HL-60 (cell line): Measurements from ENCODE around the gene SLC51B.

Source experiments
- DNase-seq, 2 experiments: peaks; one replicate each; pipeline ENCODE4 v3.0.0-alpha.2; 2010 to 2020; ENCODE audit warnings: low read depth in 1 of 2, low spot score in 1 of 2
- H3K27ac ChIP-seq: fragments of 250-450 bp; sonication (Bioruptor Pico); replicated peaks from 2 replicates; pipeline ENCODE4 v1.5.1; 2020; ENCODE audit warnings: mild to moderate bottlenecking, moderate library complexity
- H3K27me3 ChIP-seq: fragments of 250-450 bp; sonication (Bioruptor Pico); 2 replicates; pipeline ENCODE4 v1.5.1; 2021; ENCODE audit warnings: mild to moderate bottlenecking, moderate library complexity; ENCODE audit not compliant: insufficient read depth, poor library complexity, severe bottlenecking
- H3K4me3 ChIP-seq: replicated peaks from 2 replicates; pipeline ENCODE4 v1.5.1; 2011; ENCODE audit warnings: mild to moderate bottlenecking, control low read depth, low read length; ENCODE audit not compliant: insufficient read depth
- GABPA ChIP-seq: IDR thresholded peaks from 2 replicates; pipeline ENCODE4 v1.6.1; 2012; ENCODE audit warnings: low read depth
- POLR2AphosphoS5 ChIP-seq: IDR thresholded peaks from 2 replicates; pipeline ENCODE4 v1.6.1; 2012; ENCODE audit warnings: low read depth
- SPI1 ChIP-seq: IDR thresholded peaks from 2 replicates; pipeline ENCODE4 v1.6.1; 2012; ENCODE audit warnings: low read depth, mild to moderate bottlenecking, borderline replicate concordance
- TF ChIP-seq, protein P1 (sequence below): IDR thresholded peaks from 2 replicates; pipeline ENCODE4 v1.6.1; 2012; ENCODE audit warnings: low read depth; ENCODE audit not compliant: insufficient replicate concordance
- TF ChIP-seq, protein P2 (sequence below): IDR thresholded peaks from one replicate; pipeline ENCODE4 v1.5.1; 2011; ENCODE audit warnings: low read length, control low read depth, inconsistent platforms; ENCODE audit not compliant: insufficient read depth

Gene SLC51B

DNA sequence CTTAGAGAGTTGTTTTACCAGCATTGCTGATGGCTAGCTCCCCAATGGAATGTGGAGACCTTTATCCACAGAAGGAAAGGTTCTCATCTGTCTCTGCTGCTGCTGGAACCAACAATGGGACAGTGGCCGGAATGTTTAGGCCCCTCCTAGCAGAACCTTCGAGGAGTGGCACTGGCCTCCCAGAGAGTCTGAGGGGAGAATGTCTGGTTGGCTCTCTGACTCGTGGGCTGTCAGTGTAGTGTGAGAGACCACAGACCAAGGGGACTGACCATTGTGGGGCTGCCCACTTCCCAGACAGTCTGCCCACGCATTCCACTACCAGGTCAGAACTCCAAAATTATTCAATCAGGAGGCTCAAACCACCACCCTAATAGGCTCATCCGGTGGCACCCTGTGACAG, 17.5 kb downstream of the SLC51B start:
- no peak overlapping the region for H3K4me3 ChIP-seq
- H3K27ac ChIP-seq = no peak overlapping the region
- TF ChIP-seq SPI1 (no peak), POLR2AphosphoS5 (no peak), GABPA (no peak)
- TF ChIP-seq, protein P1, sequence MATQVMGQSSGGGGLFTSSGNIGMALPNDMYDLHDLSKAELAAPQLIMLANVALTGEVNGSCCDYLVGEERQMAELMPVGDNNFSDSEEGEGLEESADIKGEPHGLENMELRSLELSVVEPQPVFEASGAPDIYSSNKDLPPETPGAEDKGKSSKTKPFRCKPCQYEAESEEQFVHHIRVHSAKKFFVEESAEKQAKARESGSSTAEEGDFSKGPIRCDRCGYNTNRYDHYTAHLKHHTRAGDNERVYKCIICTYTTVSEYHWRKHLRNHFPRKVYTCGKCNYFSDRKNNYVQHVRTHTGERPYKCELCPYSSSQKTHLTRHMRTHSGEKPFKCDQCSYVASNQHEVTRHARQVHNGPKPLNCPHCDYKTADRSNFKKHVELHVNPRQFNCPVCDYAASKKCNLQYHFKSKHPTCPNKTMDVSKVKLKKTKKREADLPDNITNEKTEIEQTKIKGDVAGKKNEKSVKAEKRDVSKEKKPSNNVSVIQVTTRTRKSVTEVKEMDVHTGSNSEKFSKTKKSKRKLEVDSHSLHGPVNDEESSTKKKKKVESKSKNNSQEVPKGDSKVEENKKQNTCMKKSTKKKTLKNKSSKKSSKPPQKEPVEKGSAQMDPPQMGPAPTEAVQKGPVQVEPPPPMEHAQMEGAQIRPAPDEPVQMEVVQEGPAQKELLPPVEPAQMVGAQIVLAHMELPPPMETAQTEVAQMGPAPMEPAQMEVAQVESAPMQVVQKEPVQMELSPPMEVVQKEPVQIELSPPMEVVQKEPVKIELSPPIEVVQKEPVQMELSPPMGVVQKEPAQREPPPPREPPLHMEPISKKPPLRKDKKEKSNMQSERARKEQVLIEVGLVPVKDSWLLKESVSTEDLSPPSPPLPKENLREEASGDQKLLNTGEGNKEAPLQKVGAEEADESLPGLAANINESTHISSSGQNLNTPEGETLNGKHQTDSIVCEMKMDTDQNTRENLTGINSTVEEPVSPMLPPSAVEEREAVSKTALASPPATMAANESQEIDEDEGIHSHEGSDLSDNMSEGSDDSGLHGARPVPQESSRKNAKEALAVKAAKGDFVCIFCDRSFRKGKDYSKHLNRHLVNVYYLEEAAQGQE = no peak
- TF ChIP-seq, protein P2, sequence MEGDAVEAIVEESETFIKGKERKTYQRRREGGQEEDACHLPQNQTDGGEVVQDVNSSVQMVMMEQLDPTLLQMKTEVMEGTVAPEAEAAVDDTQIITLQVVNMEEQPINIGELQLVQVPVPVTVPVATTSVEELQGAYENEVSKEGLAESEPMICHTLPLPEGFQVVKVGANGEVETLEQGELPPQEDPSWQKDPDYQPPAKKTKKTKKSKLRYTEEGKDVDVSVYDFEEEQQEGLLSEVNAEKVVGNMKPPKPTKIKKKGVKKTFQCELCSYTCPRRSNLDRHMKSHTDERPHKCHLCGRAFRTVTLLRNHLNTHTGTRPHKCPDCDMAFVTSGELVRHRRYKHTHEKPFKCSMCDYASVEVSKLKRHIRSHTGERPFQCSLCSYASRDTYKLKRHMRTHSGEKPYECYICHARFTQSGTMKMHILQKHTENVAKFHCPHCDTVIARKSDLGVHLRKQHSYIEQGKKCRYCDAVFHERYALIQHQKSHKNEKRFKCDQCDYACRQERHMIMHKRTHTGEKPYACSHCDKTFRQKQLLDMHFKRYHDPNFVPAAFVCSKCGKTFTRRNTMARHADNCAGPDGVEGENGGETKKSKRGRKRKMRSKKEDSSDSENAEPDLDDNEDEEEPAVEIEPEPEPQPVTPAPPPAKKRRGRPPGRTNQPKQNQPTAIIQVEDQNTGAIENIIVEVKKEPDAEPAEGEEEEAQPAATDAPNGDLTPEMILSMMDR = no peak
- no peak for DNase-seq
- H3K27me3 ChIP-seq = peaks cover 19% of the 10 kb centered on the region

DNA sequence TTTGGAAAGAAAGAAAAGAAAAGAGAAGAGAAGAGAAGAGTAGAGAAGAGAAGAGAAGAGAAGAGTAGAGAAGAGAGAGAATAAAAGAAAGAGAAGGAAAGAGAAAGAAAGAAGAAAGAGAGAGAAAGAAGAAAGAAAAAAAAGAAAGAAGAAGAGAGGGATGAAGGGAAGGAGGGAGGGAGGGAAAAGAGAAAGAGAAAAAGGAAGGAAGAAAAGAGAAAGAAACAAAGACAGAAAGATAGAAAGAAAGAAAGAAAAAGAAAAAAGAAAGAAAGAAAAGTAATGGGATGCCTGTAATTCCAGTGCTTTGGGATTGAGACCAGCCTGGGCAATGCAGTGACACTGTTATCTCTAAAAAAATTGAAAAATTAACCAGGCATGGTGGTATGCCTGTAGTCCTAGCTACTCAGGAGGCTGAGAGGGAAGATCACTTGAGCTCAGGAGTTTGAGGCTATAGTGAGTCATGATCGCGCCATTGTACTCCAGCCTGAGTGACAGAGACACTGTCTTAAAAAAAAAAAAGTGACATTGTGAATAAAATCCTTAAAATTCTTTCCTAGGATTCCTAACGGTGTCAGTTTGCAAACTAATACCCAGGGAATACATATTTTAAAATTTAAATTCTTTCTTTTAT, 20.9 kb downstream of the SLC51B start:
- no peak overlapping the region for H3K4me3 ChIP-seq
- no peak overlapping the region for H3K27ac ChIP-seq
- H3K27me3 ChIP-seq = peaks cover 27% of the 10 kb centered on the region
- no peak for DNase-seq
- TF ChIP-seq, protein P2 = no peak
- no peak for TF ChIP-seq POLR2AphosphoS5
- TF ChIP-seq, protein P1 = no peak
- TF ChIP-seq SPI1 = no peak
- no peak for TF ChIP-seq GABPA

DNA sequence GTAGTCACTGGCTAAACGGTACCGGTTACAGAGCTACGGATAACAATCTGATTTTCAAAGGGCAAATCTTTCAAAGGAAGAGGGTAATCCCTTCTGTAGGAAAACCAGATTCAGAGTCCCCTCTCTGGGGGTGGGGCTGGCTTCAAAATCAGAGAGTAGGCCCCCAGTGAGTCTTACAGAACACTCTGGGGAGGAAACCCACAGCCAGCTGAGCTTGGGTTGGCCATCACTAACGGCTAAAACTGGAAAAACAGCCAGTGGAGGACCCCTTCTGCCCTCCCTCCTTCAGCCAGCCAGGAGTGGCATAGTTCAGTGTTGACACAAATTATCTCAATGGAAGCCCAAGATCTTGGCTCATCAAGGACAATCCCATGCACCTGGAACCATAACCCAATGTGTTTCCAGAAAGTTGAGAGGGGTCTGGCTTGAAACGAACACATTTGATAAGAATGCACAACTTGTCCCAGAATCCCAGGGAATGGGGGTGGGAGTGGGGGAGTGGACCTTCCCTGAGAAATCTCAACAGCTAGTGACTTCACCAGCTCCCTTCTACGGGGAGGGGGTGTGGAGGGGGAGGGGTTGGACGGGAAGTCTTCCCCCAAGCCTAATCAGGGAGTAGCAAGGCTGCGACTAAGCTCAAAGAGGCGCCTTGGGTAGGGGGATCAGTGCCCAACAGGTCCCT, 21.6 kb downstream of the SLC51B start:
- no peak for TF ChIP-seq SPI1
- TF ChIP-seq, protein P2 = no peak
- TF ChIP-seq, protein P1 = no peak
- no peak for TF ChIP-seq POLR2AphosphoS5
- TF ChIP-seq GABPA = no peak
- Histone ChIP-seq H3K4me3 (no peak overlapping the region), H3K27me3 (peaks cover 27% of the 10 kb centered on the region), H3K27ac (no peak overlapping the region)
- DNase-seq = no peak
